Stomach (tissue), 4 donors: ENCODE results near the gene CIT.

ENCODE experiments used
- POLR2AphosphoS5 ChIP-seq, 3 donors: sonication (generic); formaldehyde crosslinking; IDR thresholded peaks; one replicate each; pipeline ENCODE4 v1.6.1; 2016; ENCODE audit warnings: antibody characterized with exemption in 3 of 3
- TF ChIP-seq, protein P1 (sequence below), 7 experiments: fragments of 450-650 bp in 4 of 7; fragments of 200-600 bp in 3 of 7; sonication (generic) in 3 of 7; IDR thresholded peaks; one replicate each; pipeline ENCODE4 v1.5.1; 2016 to 2019; ENCODE audit warnings: antibody characterized with exemption in 7 of 7, control low read depth in 2 of 7, mild to moderate bottlenecking in 1 of 7

DNA sequence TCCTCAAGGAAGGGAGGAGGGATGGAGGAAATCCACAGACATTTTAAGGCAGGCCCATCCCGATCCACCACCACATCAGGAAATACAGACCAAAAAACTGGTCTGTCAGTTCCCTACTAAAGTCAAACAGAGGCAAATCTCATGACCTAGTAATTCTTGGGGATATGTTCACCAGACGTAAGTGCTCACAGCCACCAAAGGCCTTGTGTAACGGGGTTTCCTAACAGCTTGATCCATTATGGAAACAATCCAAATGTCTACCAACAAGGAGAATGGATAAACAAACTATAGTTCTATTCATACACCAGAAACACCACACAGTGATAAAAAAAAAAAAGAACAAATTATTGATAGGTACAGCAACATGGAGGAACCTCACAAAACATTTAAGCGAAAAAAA is 136.3 kb downstream of the CIT start:
- TF ChIP-seq, protein P1, sequence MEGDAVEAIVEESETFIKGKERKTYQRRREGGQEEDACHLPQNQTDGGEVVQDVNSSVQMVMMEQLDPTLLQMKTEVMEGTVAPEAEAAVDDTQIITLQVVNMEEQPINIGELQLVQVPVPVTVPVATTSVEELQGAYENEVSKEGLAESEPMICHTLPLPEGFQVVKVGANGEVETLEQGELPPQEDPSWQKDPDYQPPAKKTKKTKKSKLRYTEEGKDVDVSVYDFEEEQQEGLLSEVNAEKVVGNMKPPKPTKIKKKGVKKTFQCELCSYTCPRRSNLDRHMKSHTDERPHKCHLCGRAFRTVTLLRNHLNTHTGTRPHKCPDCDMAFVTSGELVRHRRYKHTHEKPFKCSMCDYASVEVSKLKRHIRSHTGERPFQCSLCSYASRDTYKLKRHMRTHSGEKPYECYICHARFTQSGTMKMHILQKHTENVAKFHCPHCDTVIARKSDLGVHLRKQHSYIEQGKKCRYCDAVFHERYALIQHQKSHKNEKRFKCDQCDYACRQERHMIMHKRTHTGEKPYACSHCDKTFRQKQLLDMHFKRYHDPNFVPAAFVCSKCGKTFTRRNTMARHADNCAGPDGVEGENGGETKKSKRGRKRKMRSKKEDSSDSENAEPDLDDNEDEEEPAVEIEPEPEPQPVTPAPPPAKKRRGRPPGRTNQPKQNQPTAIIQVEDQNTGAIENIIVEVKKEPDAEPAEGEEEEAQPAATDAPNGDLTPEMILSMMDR (IDR thresholded peaks at IDR 0.05): no peak
- no peak for TF ChIP-seq POLR2AphosphoS5 (IDR thresholded peaks at IDR 0.05)
